Activated B cell treated with CpG ODN at 0.5 μM for 24 hours (primary cell): ENCODE data around the gene SPRR3. TPM values are rescaled to one million over a fixed set of nuclear protein-coding genes. Genes with fewer than 3 reads are reported as not detected.

ENCODE experiments used
- ATAC-seq: fragments of 200-7000 bp; cut with Tn5 transposase; one replicate; pipeline ENCODE4 v1.10.0; 2021; ENCODE audit warnings: low read depth, mild to moderate bottlenecking, moderate library complexity
- CTCF ChIA-PET: fragments of 350-600 bp; sonication (Branson Sonifier 250); formaldehyde crosslinking; loops from one replicate; lab custom pipeline; 2021; ENCODE audit warnings: antibody characterized with exemption; lab: Charles Lee
- POLR2A ChIA-PET: fragments of 350-600 bp; sonication (Branson Sonifier 250); formaldehyde crosslinking; loops from one replicate; lab custom pipeline; 2021; ENCODE audit warnings: antibody characterized with exemption; lab: Charles Lee
- DNase-seq: peaks from one replicate; pipeline ENCODE4 v3.0.0; 2022
- H3K27ac Mint-ChIP-seq: one replicate; pipeline ENCODE4 v1.8.0; 2020; ENCODE audit warnings: mixed read lengths
- H3K27me3 Mint-ChIP-seq: one replicate; pipeline ENCODE4 v1.8.0; 2021; ENCODE audit warnings: mixed read lengths
- H3K36me3 Mint-ChIP-seq: one replicate; pipeline ENCODE4 v1.8.0; 2021; ENCODE audit warnings: low read depth, mixed read lengths
- H3K4me1 Mint-ChIP-seq: one replicate; pipeline ENCODE4 v1.8.0; 2021; ENCODE audit warnings: mixed read lengths
- H3K4me3 Mint-ChIP-seq: one replicate; pipeline ENCODE4 v1.8.0; 2020; ENCODE audit warnings: mild to moderate bottlenecking, mixed read lengths
- H3K9me3 Mint-ChIP-seq: one replicate; pipeline ENCODE4 v1.8.0; 2020; ENCODE audit warnings: mixed read lengths
- intact Hi-C: fragments of 100-400 bp; cut with micrococcal nuclease; formaldehyde crosslinking; loops from one replicate; pipeline ENCODE4 v1.15.1; 2024
- total RNA-seq: library from RNA; stranded (reverse); gene quantifications from 2 replicates; pipeline ENCODE4 v1.2.3, GENCODE V29; 2022
- TF ChIP-seq, protein P1 (sequence below): fragments of 200-600 bp; IDR thresholded peaks from one replicate; pipeline ENCODE4 v1.8.0; 2022; ENCODE audit warnings: antibody characterized with exemption, mild to moderate bottlenecking

SPRR3 gene
- total RNA-seq, 1 donor from 2014 or later = not detected

DNA sequence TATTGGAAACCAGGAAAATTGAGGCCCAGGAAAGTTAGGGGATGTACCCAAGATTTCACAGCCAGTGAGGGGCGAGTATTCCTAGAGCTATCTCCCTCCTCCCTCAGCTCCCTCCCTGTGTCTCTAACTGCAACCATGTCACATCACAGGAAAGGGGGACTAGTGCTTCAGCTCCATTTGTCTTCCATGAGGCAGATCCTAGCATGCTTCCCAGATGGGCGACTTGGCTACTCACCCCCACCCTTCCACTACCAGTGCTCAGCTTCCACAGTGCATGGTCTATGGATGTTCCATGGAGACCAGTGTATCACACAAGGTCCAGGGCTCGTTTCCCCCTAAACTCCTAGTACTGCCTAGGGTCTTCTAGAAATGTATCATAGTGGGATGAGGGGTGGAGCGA, 35.7 kb upstream of the SPRR3 start:
- intact Hi-C loops = no loop called here
- ChIA-PET POLR2A (no interaction called here), CTCF (no interaction called here)
- Mint-ChIP-seq H3K4me1 (peaks cover 6% of the 10 kb centered on the region), H3K4me3 (no peak overlapping the region), H3K9me3 (no peaks in the 10 kb centered on the region), H3K36me3 (no peaks in the 10 kb centered on the region), H3K27me3 (peaks cover 2% of the 10 kb centered on the region), H3K27ac (no peak overlapping the region)
- TF ChIP-seq, protein P1, sequence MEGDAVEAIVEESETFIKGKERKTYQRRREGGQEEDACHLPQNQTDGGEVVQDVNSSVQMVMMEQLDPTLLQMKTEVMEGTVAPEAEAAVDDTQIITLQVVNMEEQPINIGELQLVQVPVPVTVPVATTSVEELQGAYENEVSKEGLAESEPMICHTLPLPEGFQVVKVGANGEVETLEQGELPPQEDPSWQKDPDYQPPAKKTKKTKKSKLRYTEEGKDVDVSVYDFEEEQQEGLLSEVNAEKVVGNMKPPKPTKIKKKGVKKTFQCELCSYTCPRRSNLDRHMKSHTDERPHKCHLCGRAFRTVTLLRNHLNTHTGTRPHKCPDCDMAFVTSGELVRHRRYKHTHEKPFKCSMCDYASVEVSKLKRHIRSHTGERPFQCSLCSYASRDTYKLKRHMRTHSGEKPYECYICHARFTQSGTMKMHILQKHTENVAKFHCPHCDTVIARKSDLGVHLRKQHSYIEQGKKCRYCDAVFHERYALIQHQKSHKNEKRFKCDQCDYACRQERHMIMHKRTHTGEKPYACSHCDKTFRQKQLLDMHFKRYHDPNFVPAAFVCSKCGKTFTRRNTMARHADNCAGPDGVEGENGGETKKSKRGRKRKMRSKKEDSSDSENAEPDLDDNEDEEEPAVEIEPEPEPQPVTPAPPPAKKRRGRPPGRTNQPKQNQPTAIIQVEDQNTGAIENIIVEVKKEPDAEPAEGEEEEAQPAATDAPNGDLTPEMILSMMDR = no peak
- DNase-seq = no peak
- ATAC-seq = no peak

DNA sequence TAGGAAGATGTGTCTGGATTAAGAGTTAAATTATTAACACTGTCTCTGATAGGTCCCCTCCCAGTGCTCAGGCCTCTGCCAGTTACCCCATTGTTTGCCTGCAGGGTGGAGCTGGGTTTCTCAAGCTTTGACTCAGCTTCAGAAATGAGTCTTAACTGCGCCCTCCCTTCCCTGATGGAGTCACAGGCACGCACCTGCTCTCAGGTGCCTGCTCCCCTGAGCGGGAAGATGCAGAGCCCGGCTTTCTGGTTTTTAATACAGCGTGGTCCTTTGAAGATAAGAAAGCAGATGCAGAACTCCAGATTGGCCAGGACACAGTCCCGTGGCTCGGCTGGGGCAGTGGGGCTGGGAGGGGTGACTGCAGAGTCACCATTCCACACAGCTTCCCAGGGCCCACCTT, 34.3 kb upstream of the SPRR3 start:
- H3K4me3 Mint-ChIP-seq = no peak overlapping the region
- TF ChIP-seq, protein P1 = no peak
- no peaks in the 10 kb centered on the region for H3K9me3 Mint-ChIP-seq
- intact Hi-C loops = no loop called here
- ATAC-seq (no peak), DNase-seq (no peak)
- H3K4me1 Mint-ChIP-seq = no peaks in the 10 kb centered on the region
- ChIA-PET CTCF (no interaction called here), POLR2A (no interaction called here)
- H3K27me3 Mint-ChIP-seq = peaks cover 7% of the 10 kb centered on the region
- H3K27ac Mint-ChIP-seq = no peak overlapping the region
- H3K36me3 Mint-ChIP-seq = no peaks in the 10 kb centered on the region

DNA sequence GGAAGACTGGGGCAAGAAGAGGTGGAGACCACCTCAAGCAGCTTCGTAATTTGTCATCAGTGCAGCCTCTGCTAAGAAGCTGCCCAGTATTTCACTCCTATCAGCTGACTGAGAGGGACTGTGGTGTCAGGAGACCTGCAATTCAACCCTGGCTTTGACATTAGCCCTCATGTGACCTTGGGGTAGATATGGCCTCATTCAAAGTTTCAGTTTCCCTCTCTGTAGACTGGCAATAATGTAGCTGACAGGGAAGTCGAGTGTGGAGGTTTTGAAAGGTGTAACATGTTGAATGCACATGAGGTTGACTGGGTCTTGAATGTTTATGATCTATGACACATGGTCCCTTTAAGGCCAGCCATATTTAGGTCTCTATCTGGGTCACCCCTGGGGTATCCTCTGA, 33.3 kb upstream of the SPRR3 start:
- CTCF ChIA-PET = no interaction called here
- intact Hi-C loops = no loop called here
- no peaks in the 10 kb centered on the region for H3K9me3 Mint-ChIP-seq
- H3K4me3 Mint-ChIP-seq = no peak overlapping the region
- TF ChIP-seq, protein P1 = no peak
- H3K4me1 Mint-ChIP-seq = no peaks in the 10 kb centered on the region
- H3K27me3 Mint-ChIP-seq = peaks cover 7% of the 10 kb centered on the region
- DNase-seq (no peak), ATAC-seq (no peak)
- POLR2A ChIA-PET = no interaction called here
- H3K27ac Mint-ChIP-seq = no peak overlapping the region
- no peaks in the 10 kb centered on the region for H3K36me3 Mint-ChIP-seq

DNA sequence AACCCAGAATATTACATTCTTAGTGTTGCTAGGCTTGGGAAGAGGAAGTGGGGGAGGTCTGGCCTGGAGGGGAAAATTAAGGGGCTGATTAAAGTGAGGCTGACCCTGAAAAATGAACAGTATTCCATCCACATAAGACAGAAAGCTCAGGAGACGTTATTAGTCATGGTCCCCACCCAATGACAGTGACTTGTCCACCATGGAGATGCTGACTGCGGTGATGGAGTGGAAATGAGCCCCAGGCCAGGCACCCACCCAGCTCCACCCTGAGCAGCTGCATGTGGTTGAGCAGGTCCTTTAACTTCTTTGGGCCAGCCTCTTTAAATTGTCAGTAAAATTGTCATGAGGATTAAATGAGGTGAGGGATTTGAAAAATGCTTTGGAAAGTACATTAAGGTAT, 32.5 kb upstream of the SPRR3 start:
- Mint-ChIP-seq H3K9me3 (no peaks in the 10 kb centered on the region), H3K36me3 (no peaks in the 10 kb centered on the region), H3K27ac (no peak overlapping the region), H3K4me1 (no peaks in the 10 kb centered on the region), H3K4me3 (no peak overlapping the region), H3K27me3 (peaks cover 7% of the 10 kb centered on the region)
- ATAC-seq (no peak), DNase-seq (no peak)
- ChIA-PET POLR2A (no interaction called here), CTCF (no interaction called here)
- intact Hi-C loops = no loop called here
- TF ChIP-seq, protein P1 = no peak

DNA sequence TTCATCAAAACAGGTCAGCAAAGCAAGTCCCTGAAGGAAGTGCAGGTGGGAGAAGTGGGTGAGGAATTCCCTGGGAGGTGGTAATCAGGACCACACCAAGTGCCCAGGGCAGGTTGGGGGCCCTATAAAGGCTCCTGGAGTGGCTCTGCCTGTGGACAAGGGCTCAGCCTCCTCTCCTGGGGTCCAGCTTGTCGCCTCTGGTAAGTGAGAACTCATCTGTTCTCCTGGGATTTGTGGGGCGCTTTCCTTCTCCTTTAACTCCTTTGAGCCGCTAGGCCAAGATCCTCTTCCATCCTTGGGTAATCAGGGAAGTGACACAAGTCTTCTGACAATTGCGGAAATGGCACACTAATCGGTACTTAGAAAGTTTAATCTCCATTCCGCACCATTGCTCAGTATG, 31.1 kb upstream of the SPRR3 start, which contains the start of gene SPRR4:
TSS of gene SPRR4 (plus strand) at position 154 of the 400 bp plus-strand sequence. CDS start 1,243 bp downstream, outside the sequence.
- CTCF ChIA-PET = no interaction called here
- intact Hi-C loops = no loop called here
- H3K4me3 Mint-ChIP-seq = no peak within 1 kb of the TSS

More for the DNA sequence above, 31.1 kb upstream of the SPRR3 start, which contains the start of gene SPRR4:
- TF ChIP-seq, protein P1 = no peak
- H3K4me1 Mint-ChIP-seq = no peaks in the 10 kb centered on the region
- H3K9me3 Mint-ChIP-seq = no peaks in the 10 kb centered on the region
- DNase-seq = no peak
- POLR2A ChIA-PET = no interaction called here
- peaks cover 6% of the 10 kb centered on the region for H3K27me3 Mint-ChIP-seq
- no peaks in the 10 kb centered on the region for H3K36me3 Mint-ChIP-seq
- no peak for ATAC-seq
- H3K27ac Mint-ChIP-seq = no peak within 1 kb of the TSS
